Measurements from ENCODE around the gene MGARP. TPM values are rescaled to one million over a fixed set of nuclear protein-coding genes. Genes with fewer than 3 reads are reported as not detected.

Gene MGARP
- total and polyA plus RNA-seq, 2 donors (not counting 1 experiment from before 2014, with no cell fraction given), result 15.2 to 18.2 TPM

DNA sequence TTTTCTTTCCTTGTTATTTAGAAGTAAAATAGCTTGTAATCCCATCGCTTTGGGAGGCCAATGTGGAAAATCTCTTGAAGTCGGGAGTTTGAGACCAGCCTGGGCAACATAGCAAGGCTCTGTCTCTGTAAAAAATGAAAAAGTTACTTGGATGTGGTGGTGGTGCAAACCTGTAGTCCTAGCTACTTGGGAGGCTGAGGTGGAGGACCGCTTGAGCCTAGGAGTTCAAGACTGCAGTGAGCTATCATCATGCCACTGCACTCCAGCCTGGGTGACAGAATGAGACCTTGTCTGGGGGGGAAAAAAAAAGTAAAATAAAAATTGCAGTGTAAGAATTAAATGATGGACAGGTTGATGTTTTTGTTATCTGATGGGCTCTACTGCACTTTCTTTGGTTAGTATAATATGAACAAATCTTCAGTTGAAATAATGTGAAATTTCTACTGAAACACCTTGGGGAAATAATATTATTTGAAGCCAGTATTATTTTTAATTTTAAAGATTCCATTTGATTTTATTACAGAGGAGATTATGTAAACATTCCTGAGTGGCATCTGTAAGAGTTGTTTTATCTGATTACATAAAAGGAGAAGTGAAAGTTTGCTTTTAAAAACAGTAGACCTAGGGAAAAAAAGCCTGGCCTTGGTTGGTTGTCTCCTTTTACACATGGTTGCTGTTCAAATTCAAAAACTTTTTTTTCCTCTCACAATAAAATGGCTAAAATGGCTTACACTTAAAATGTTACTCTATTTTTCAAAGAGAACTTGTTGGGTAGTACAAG lies 32.7 kb upstream of the MGARP start:
- no peak overlapping the region for H3K4me2 ChIP-seq (ENCODE audit: extremely low read depth, insufficient read depth, low read length)
- H3K79me2 ChIP-seq (ENCODE audit: control insufficient read depth, insufficient read depth, low read length), result peaks cover 95% of the 10 kb centered on the region
- DNase-seq (ENCODE audit: low read depth in 2 of 2), result no peak

GRCh38 chr4:139311909-139312308 lies 31.9 kb upstream of the MGARP start:
- no peak for DNase-seq (ENCODE audit: low read depth in 2 of 2)
- Histone ChIP-seq H3K9me3 (ENCODE audit: control insufficient read depth, insufficient read depth, low read depth, low read length) (no peaks in the 10 kb centered on the region), H3K9ac (ENCODE audit: insufficient read depth, low read length) (no peak overlapping the region), H3K4me3 (replicated peaks in 1 of 4; ENCODE audit: control extremely low read depth in 1 of 4, insufficient read depth in 1 of 4, low read depth in 3 of 4, low read length in 4 of 4) (no peak overlapping the region), H3K4me2 (ENCODE audit: extremely low read depth, insufficient read depth, low read length) (no peak overlapping the region), H3K4me1 (ENCODE audit: control insufficient read depth, extremely low read depth, insufficient read depth, low read length) (no peaks in the 10 kb centered on the region), H3K27ac (ENCODE audit: insufficient read depth, low read length) (no peak overlapping the region), H3K27me3 (ENCODE audit: control insufficient read depth, insufficient read depth, low read length) (no peaks in the 10 kb centered on the region), H4K20me1 (ENCODE audit: control insufficient read depth, extremely low read depth, insufficient read depth, low read length) (no peaks in the 10 kb centered on the region), H2AFZ (ENCODE audit: low read length) (no peak overlapping the region), H3K36me3 (ENCODE audit: control insufficient read depth, insufficient read depth, low read length) (no peaks in the 10 kb centered on the region), H3K79me2 (ENCODE audit: control insufficient read depth, insufficient read depth, low read length) (peaks cover 95% of the 10 kb centered on the region)
- TF ChIP-seq CTCF (conservative IDR thresholded peaks at IDR 0.05 in 1 of 2, IDR thresholded peaks at IDR 0.05 in 1 of 2; ENCODE audit: low read depth in 1 of 2, low read length in 2 of 2) (no peak), EZH2 (IDR thresholded peaks at IDR 0.05; ENCODE audit: low read length, missing control alignments) (no peak)

More for the DNA sequence above, 32.7 kb upstream of the MGARP start:
- H2AFZ ChIP-seq (ENCODE audit: low read length), result no peak overlapping the region
- no peak overlapping the region for H3K9ac ChIP-seq (ENCODE audit: insufficient read depth, low read length)
- no peaks in the 10 kb centered on the region for H4K20me1 ChIP-seq (ENCODE audit: control insufficient read depth, extremely low read depth, insufficient read depth, low read length)
- H3K9me3 ChIP-seq (ENCODE audit: control insufficient read depth, insufficient read depth, low read depth, low read length), result no peaks in the 10 kb centered on the region
- no peaks in the 10 kb centered on the region for H3K4me1 ChIP-seq (ENCODE audit: control insufficient read depth, extremely low read depth, insufficient read depth, low read length)
- H3K4me3 ChIP-seq (replicated peaks in 1 of 4; ENCODE audit: control extremely low read depth in 1 of 4, insufficient read depth in 1 of 4, low read depth in 3 of 4, low read length in 4 of 4), result no peak overlapping the region
- no peaks in the 10 kb centered on the region for H3K27me3 ChIP-seq (ENCODE audit: control insufficient read depth, insufficient read depth, low read length)
- no peak overlapping the region for H3K27ac ChIP-seq (ENCODE audit: insufficient read depth, low read length)
- no peak for TF ChIP-seq CTCF (conservative IDR thresholded peaks at IDR 0.05 in 1 of 2, IDR thresholded peaks at IDR 0.05 in 1 of 2; ENCODE audit: low read depth in 1 of 2, low read length in 2 of 2)
- TF ChIP-seq EZH2 (IDR thresholded peaks at IDR 0.05; ENCODE audit: low read length, missing control alignments), result no peak
- no peaks in the 10 kb centered on the region for H3K36me3 ChIP-seq (ENCODE audit: control insufficient read depth, insufficient read depth, low read length)

- no peak overlapping the region for H3K4me3 ChIP-seq (replicated peaks in 1 of 4; ENCODE audit: control extremely low read depth in 1 of 4, insufficient read depth in 1 of 4, low read depth in 3 of 4, low read length in 4 of 4)
- no peaks in the 10 kb centered on the region for H3K9me3 ChIP-seq (ENCODE audit: control insufficient read depth, insufficient read depth, low read depth, low read length)
- H3K9ac ChIP-seq (ENCODE audit: insufficient read depth, low read length), result no peak overlapping the region
- H3K79me2 ChIP-seq (ENCODE audit: control insufficient read depth, insufficient read depth, low read length), result peaks cover 87% of the 10 kb centered on the region
- TF ChIP-seq CTCF (conservative IDR thresholded peaks at IDR 0.05 in 1 of 2, IDR thresholded peaks at IDR 0.05 in 1 of 2; ENCODE audit: low read depth in 1 of 2, low read length in 2 of 2) (no peak), EZH2 (IDR thresholded peaks at IDR 0.05; ENCODE audit: low read length, missing control alignments) (no peak)
- H3K27ac ChIP-seq (ENCODE audit: insufficient read depth, low read length), result no peak overlapping the region
- H3K36me3 ChIP-seq (ENCODE audit: control insufficient read depth, insufficient read depth, low read length), result peaks cover 3% of the 10 kb centered on the region
- no peak overlapping the region for H2AFZ ChIP-seq (ENCODE audit: low read length)
- H3K4me2 ChIP-seq (ENCODE audit: extremely low read depth, insufficient read depth, low read length), result no peak overlapping the region
- no peaks in the 10 kb centered on the region for H3K27me3 ChIP-seq (ENCODE audit: control insufficient read depth, insufficient read depth, low read length)
- no peaks in the 10 kb centered on the region for H4K20me1 ChIP-seq (ENCODE audit: control insufficient read depth, extremely low read depth, insufficient read depth, low read length)
- DNase-seq (ENCODE audit: low read depth in 2 of 2), result no peak
- peaks cover 9% of the 10 kb centered on the region for H3K4me1 ChIP-seq (ENCODE audit: control insufficient read depth, extremely low read depth, insufficient read depth, low read length)
These were observed 24.9 kb upstream of the MGARP start for GRCh38 chr4:139304920-139305319.

Data from fibroblast of lung (primary cell).